ENCODE results near the gene PAX7.

GRCh38 chr1:18628511-18628910 lies 2.1 kb upstream of the PAX7 start:
- TF ChIP-seq CTCF (IDR thresholded peaks at IDR 0.05), result no peak
- no peak for TF ChIP-seq POLR2A (IDR thresholded peaks at IDR 0.05)

Data from body of pancreas (tissue), 4 donors.